Measurements from ENCODE around the gene ACTL8.
"Not testable (repeated sequence)": the region's sequence is repeated elsewhere in the genome, so short reads cannot be mapped to it uniquely, and the experiment has no call there.

The ACTL8 gene

DNA sequence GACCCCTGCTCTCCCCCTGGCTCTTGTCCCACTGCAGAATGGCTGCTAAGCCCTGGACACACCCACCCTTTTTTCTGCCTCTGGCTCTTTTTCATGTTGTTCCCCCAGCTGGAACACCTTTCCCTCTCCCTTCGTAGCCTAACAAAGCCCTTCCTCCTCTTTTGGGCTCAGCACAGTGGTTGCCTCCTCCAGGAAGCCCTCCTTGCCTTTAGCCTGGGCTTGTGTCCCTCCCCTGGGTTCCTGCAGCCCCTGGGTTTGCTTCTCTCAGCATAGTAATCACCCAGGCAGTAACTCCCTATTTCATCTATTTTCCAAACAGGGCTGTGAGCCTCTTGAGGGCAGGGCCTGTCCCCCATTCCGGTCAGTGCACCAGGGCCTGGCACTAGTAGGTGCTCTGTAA, 19.8 kb upstream of the ACTL8 start:
- DNase-seq (ENCODE audit: low spot score), result no peak

DNA sequence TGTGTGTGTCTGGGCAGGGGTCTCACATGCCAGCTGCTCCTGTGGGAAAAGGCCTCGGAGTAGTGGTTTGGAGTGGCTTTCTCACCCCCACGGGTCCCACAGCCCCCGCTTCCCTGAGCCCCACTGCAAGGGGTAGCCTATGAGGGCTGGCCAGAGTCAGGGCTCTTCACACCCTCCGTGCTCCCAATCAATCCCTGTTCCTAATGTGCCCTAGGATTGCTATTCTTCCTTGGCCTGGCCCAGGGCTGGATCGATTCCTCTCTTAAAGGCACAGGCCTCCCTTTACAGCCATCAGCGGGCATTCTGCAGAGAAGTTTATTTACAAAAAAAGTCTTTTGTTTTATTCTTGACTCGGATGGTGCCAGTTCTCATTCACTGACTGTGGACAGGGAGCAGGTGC, 19.3 kb upstream of the ACTL8 start:
- DNase-seq (ENCODE audit: low spot score), result no peak

GRCh38 chr1:17736625-17737024, 18.5 kb upstream of the ACTL8 start:
- DNase-seq (ENCODE audit: low spot score), result no peak

GRCh38 chr1:17739050-17739449, 16.1 kb upstream of the ACTL8 start:
- no peak for DNase-seq (ENCODE audit: low spot score)

GRCh38 chr1:17741052-17741451, 14.1 kb upstream of the ACTL8 start:
- no peak for DNase-seq (ENCODE audit: low spot score)

- DNase-seq (ENCODE audit: low spot score), result no peak
Observed at GRCh38 chr1:17742583-17742982, 12.6 kb upstream of the ACTL8 start.

DNA sequence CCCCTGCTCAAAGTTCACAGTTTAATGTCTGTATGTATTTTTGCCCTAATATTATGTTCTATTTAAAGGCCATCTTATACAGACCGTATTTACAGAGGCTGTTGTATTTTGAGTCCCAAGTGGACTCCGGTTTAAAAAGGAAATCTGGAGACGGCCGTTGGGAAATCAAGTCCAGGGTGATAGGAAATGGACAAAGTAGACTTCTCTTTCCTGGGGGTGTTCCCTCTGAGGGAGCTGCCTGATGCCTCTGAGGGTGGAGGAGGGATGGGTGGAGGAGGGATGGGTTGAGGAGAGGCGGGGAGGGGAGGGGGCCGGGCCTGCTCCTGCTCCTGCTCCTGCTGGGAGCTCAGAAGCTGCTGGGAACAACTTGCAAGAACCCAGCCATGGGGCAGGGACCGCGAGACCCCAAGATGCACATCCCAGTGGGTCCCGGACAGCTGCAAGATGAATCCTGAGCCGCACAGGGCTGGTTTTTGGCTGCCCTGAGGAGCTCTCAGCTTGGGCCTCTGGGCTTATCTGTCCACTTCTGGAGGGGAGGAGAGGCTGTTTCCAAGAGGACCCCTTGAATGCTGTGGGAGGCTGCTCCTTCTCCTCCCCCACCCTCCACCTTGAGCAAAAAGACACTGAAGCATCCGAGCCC, 12.0 kb upstream of the ACTL8 start:
- DNase-seq (ENCODE audit: low spot score), result no peak

GRCh38 chr1:17743925-17744324, 11.2 kb upstream of the ACTL8 start:
- no peak for DNase-seq (ENCODE audit: low spot score)

GRCh38 chr1:17744666-17745478, 10.3 kb upstream of the ACTL8 start:
- no peak for DNase-seq (ENCODE audit: low spot score)

DNA sequence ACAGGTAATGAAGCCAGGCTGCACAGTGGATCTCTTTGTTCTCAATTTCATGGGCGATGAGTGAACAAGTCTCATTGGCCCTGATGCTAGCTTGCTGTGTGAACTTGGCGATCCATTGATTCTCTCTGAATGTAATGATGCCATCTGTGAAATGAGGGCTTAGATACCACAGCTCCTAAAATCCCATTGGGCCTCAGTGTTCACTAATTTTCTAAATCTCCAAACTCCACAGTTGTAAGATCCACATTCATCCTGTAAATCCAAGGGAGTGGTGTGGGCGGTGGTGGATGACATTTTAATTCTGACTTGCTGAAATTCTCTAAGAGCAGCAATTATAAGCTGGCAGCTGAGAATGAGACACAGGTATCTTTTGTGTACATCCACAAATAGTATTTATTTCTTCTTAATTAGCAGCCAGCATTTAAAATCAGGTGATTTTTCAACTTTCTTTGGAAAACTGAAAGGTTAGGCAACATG, 9.6 kb upstream of the ACTL8 start:
- no peak for DNase-seq (ENCODE audit: low spot score)

DNA sequence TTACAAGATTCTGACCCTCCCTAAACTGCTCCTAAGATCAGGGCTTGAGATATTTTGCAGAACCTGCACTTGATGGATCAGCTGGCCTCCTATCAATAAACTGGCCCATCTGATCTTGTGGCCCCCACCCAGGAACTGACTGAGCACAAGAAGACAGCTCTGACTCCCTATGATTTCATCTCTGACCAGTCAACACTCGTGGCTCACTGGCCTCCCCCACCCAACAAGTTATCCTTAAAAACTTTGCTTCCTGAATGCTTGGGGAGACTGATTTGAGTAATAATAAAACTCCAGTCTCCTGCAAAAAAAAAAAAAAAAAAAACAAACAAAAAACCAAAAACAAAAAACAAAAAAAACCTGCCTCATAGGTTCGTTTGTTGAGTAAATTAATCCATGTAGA, 8.9 kb upstream of the ACTL8 start:
- not testable (repeated sequence) for DNase-seq (ENCODE audit: low spot score)

DNA sequence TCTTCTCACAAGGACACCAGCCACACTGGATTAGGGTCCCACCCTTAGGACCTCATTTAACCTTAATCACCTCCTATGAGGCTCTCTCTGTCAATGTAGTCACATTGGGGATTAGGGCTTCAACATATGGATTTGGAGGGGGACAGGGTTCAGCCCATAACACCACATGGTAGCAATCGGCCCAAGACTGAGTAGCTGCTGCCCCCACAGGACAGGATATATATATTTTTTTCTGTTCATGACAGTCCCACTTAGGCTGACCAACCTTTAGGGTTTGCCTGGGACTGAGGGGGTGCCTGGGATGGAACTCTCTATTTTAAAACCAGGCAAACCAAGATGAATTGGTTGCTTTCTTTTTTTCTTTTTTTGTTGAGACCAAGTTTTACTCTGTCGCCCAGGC, 8.2 kb upstream of the ACTL8 start:
- no peak for DNase-seq (ENCODE audit: low spot score)

DNA sequence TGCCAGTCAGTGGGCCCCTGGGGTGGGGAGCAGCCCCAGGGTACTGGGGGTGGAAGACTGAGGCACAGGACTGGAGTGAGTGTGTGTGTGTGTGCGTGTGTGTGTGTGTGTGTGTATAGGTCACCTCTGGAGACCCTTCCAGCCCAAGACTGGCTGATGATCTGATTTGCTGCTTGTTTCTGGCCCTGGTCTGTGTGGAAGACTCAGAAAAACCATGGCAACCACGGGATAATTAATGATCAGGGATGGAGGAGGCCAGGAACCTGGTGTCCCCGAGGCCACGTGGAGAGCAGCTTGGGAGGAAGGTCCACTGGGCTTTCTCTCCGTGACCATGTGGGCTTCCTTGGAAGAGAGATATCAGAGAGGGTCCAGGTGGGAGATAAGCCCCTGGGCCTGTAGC, 4.8 kb upstream of the ACTL8 start:
- no peak for DNase-seq (ENCODE audit: low spot score)

DNA sequence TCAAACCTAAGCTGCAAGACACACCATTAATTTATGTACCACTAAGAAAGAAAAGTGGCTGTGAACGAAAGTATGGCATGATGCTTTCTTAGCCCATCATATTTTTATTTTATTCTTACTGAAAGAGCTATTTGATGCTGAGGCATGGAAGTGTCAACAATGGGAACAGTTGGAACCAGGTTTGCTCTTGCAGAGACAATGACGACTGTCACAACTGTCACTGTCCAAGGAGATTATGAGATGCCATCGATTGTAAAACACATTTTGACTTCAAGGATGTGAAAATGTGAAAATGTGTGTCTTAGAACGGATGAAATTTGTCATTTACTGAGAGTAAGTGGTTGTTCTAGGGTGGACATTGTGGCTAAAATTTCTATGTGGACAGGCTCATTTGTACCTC, 2.8 kb upstream of the ACTL8 start:
- no peak for DNase-seq (ENCODE audit: low spot score)

GRCh38 chr1:17757426-17757825, 2.3 kb downstream of the ACTL8 start:
- no peak for DNase-seq (ENCODE audit: low spot score)

DNA sequence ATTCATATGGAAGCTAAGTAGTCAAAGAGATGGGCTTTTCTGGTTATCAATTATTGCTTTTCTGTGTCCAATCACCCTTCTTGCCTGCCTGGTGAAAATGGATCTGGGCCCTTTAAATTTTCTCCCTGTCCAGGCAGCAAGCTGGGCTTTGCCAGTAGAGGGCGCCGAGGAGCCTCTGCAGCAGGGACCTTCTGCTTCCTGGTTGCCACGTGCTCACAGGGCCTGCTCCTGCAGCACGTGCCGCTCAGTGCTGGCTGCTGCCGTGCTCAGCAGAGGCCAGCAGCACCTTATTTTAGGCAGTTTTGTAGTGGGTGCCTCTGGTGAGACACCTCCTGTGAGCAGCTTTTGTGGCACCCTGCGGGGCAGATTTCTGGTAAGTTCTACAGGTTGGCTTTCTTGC, 4.0 kb downstream of the ACTL8 start:
- no peak for DNase-seq (ENCODE audit: low spot score)

DNA sequence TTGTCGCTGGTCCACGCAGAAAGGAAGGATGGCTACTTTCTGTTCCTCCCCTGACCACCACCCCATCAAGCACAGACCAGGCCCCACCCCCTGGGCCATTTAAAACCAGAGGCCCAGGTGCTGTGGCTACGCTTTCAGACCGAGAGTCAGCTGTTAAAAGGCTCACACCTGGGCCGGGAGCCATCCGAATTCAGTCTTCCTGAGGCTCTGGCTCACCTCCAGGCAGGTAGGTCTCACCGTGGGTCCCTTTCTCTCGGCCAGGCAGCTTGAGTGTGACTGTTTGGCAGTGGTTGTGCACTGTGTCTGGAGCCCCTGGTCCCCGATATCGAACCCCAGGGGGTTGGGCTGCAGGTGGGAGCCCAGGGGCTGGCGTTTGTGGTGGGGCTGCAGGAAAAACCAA, 7.2 kb downstream of the ACTL8 start:
- DNase-seq (ENCODE audit: low spot score), result no peak

GRCh38 chr1:17763417-17763816, 8.3 kb downstream of the ACTL8 start:
- no peak for DNase-seq (ENCODE audit: low spot score)

GRCh38 chr1:17763995-17764394, 8.9 kb downstream of the ACTL8 start:
- no peak for DNase-seq (ENCODE audit: low spot score)

- no peak for DNase-seq (ENCODE audit: low spot score)
Observed at GRCh38 chr1:17764591-17764990, 9.5 kb downstream of the ACTL8 start.

- no peak for DNase-seq (ENCODE audit: low spot score)
Observed at GRCh38 chr1:17765444-17766411, 10.6 kb downstream of the ACTL8 start.

GRCh38 chr1:17768651-17769241, 13.6 kb downstream of the ACTL8 start:
- DNase-seq (ENCODE audit: low spot score), result no peak

Data from D341Med (cell line).